Measurements from ENCODE around the gene SCAPER.

- TF ChIP-seq ZNF217 (IDR thresholded peaks at IDR 0.05) (no peak), CTCF (IDR thresholded peaks at IDR 0.05 in 2 of 3, conservative IDR thresholded peaks at IDR 0.05 in 1 of 3; ENCODE audit: control insufficient read depth in 2 of 3, extremely low read depth in 1 of 3, insufficient read depth in 1 of 3, low read depth in 3 of 3, low read length in 3 of 3) (no peak), SUZ12 (IDR thresholded peaks at IDR 0.05; ENCODE audit: unreplicated experiment) (no peak), NFIC (IDR thresholded peaks at IDR 0.05; ENCODE audit: low read depth, low read length) (no peak), REST (IDR thresholded peaks at IDR 0.05; ENCODE audit: low read depth, low read length) (no peak), CHD2 (IDR thresholded peaks at IDR 0.05; ENCODE audit: borderline replicate concordance, low read depth, low read length) (no peak), POLR2AphosphoS5 (IDR thresholded peaks at IDR 0.05; ENCODE audit: low read length) (no peak), MYC (IDR thresholded peaks at IDR 0.05; ENCODE audit: insufficient read depth, insufficient read length, insufficient replicate concordance, low read length, severe bottlenecking) (no peak), EED (IDR thresholded peaks at IDR 0.05; ENCODE audit: low read depth) (no peak), EGR1 (IDR thresholded peaks at IDR 0.05; ENCODE audit: borderline replicate concordance in 1 of 2, low read depth in 2 of 2, low read length in 2 of 2) (no peak), RFX5 (IDR thresholded peaks at IDR 0.05; ENCODE audit: low read depth, low read length) (no peak), POLR2A (IDR thresholded peaks at IDR 0.05; ENCODE audit: low read depth, low read length) (no peak), HDAC2 (IDR thresholded peaks at IDR 0.05) (no peak)
- TF ChIP-seq, protein P1, sequence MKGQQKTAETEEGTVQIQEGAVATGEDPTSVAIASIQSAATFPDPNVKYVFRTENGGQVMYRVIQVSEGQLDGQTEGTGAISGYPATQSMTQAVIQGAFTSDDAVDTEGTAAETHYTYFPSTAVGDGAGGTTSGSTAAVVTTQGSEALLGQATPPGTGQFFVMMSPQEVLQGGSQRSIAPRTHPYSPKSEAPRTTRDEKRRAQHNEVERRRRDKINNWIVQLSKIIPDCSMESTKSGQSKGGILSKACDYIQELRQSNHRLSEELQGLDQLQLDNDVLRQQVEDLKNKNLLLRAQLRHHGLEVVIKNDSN (IDR thresholded peaks at IDR 0.05; ENCODE audit: borderline replicate concordance, extremely low read length, insufficient read depth, low read depth, low read length): no peak
These were observed 513.8 kb downstream of the SCAPER start for GRCh38 chr15:76391309-76391708.

All from GM12878 (cell line).